ENCODE results near the gene CLNK. TPM values are rescaled to one million over a fixed set of nuclear protein-coding genes. Genes with fewer than 3 reads are reported as not detected.

Gene CLNK
- total RNA-seq, 1 donor from 2014 or later = not detected

DNA sequence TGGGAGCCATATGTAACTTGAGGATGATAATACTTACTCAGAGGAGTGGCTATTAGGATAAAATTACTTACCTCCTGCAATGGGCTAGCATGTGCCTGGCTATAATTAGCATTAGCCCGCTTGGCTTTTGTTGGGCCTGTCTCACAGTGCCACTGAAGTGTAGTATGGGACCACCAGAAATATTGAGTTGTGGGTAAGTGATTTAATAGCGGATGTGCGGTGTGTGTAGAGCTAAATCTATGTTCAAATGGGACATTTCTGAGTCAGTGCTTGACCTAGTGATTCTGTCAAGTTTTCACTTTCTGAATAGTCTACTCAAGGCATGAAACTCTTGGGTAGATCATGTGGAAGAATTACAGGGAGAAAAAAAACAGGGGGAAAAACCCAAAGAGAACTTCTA lies 3.5 kb upstream of the CLNK start:
- H3K9me3 Mint-ChIP-seq = no peaks in the 10 kb centered on the region
- DNase-seq (ENCODE audit: extremely low spot score, unreplicated experiment) = no peak

DNA sequence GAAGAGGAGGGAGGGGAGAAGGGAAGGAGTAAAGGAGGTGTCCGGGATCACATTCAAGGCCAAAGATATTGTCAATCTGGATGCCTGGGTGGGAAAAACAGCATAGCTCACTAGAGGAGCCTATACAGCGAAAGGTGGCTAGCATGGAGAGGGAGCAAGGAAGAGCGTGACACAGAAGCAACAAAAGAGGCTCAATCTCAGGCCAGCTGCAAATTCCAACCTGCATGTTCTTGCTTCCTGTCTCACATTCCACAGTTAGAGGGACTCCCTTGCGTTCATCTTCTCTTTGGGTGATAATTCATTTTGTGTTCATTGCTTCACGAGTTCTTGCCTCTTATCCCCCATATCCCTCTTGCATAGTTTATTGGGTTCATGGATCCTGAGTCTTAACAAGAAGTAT lies 3.0 kb upstream of the CLNK start:
- no peaks in the 10 kb centered on the region for H3K9me3 Mint-ChIP-seq
- H3K36me3 Mint-ChIP-seq = no peaks in the 10 kb centered on the region
- no peak overlapping the region for H3K4me3 Mint-ChIP-seq
- no peak overlapping the region for H3K27ac Mint-ChIP-seq
- DNase-seq (ENCODE audit: extremely low spot score, unreplicated experiment) = no peak
- H3K4me1 Mint-ChIP-seq (ENCODE audit: unreplicated experiment) = peaks cover 9% of the 10 kb centered on the region
- no peaks in the 10 kb centered on the region for H3K27me3 Mint-ChIP-seq
- TF ChIP-seq, protein P1, sequence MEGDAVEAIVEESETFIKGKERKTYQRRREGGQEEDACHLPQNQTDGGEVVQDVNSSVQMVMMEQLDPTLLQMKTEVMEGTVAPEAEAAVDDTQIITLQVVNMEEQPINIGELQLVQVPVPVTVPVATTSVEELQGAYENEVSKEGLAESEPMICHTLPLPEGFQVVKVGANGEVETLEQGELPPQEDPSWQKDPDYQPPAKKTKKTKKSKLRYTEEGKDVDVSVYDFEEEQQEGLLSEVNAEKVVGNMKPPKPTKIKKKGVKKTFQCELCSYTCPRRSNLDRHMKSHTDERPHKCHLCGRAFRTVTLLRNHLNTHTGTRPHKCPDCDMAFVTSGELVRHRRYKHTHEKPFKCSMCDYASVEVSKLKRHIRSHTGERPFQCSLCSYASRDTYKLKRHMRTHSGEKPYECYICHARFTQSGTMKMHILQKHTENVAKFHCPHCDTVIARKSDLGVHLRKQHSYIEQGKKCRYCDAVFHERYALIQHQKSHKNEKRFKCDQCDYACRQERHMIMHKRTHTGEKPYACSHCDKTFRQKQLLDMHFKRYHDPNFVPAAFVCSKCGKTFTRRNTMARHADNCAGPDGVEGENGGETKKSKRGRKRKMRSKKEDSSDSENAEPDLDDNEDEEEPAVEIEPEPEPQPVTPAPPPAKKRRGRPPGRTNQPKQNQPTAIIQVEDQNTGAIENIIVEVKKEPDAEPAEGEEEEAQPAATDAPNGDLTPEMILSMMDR (conservative IDR thresholded peaks at IDR 0.05) = no peak

More for the DNA sequence above, 3.5 kb upstream of the CLNK start:
- Mint-ChIP-seq H3K4me3 (no peak overlapping the region), H3K4me1 (ENCODE audit: unreplicated experiment) (peaks cover 9% of the 10 kb centered on the region), H3K27me3 (no peaks in the 10 kb centered on the region), H3K27ac (no peak overlapping the region), H3K36me3 (no peaks in the 10 kb centered on the region)
- TF ChIP-seq, protein P1 (conservative IDR thresholded peaks at IDR 0.05) = no peak

DNA sequence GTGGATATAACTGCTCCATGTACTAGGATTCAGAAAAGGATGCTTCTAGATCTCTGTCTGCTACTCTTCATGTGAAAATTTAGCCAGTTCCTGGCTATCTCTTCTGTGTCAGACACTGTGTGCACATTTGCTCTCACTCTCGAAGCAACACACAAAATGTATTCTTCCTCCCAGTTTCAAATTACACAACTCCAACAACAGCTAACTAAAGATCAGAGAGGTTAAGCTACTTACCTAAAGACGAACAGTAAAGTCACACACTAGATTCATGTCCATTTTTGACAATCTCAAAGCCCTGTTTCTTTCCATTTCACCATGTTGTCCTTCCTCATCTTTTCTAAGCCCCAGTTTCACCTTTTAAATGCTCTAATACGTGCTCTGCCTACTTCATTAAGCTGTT lies 2.2 kb downstream of the CLNK start:
- TF ChIP-seq, protein P1 (conservative IDR thresholded peaks at IDR 0.05) = no peak
- H3K9me3 Mint-ChIP-seq = no peaks in the 10 kb centered on the region
- no peaks in the 10 kb centered on the region for H3K4me1 Mint-ChIP-seq (ENCODE audit: unreplicated experiment)

DNA sequence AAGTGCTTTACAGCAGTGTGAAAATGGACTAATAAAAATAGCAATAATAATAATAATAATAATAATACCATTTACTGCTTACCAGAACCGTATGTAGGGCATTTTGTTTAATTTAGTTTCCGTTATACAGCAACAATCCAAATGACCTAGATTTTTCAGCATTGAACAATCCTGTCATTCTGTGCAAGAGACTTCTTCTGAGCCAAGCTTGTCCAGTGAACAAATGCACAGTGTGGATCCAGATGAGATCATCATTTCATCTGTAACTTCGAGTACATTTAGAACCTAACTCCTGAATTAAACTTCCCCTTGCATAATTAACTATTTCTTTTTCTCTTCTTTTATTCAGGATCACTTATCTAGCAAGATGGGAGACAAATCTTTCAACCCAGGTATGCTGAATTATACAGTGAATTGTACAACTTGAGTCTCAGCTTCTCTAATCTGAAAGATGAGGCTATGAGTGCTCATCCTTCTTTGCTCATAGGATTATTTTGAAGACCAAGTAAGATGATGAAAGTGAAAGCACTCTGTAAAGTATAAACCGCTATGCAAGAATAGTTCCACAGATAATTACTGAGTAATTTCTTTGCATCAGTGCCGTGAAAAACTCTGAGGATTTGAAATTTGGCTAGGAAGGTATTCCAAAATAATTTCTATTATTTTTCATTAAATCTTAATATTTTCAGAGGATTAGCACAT lies 6.6 kb downstream of the CLNK start:
- Mint-ChIP-seq H3K9me3 (no peaks in the 10 kb centered on the region), H3K36me3 (no peaks in the 10 kb centered on the region), H3K27ac (no peak overlapping the region), H3K4me3 (no peak overlapping the region), H3K27me3 (no peaks in the 10 kb centered on the region), H3K4me1 (ENCODE audit: unreplicated experiment) (no peaks in the 10 kb centered on the region)
- DNase-seq (ENCODE audit: extremely low spot score, unreplicated experiment) = no peak
- TF ChIP-seq, protein P1 (conservative IDR thresholded peaks at IDR 0.05) = no peak

More for the DNA sequence above, 2.2 kb downstream of the CLNK start:
- Mint-ChIP-seq H3K27me3 (no peaks in the 10 kb centered on the region), H3K4me3 (no peak overlapping the region), H3K36me3 (no peaks in the 10 kb centered on the region), H3K27ac (no peak overlapping the region)
- no peak for DNase-seq (ENCODE audit: extremely low spot score, unreplicated experiment)

DNA sequence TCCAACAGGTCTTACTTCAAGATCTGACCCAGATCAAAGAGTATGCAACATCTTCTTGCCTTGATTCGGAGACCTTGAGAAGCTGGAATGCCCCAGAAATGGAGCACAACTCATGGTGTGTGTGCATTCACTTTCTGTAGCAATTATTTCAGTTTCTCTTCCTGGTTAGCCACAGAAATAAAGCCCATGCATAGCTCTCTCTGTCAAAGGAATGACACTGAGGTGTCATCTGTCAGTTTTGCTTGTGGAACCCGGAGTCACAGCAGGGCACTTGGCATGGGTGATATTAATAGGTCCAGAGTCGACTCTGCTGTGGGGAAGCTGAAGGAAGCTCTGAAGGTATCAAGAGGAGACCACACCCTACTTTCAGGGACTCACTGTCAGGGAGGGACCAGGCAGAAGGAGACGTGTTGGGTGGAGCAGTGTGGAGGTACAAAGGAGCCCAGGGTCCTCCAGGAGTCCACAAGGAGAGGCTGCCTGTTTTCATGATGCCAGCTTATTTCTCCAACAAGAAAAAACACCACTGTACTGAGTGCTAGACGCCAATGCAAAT lies 10.7 kb downstream of the CLNK start:
- TF ChIP-seq, protein P1 (conservative IDR thresholded peaks at IDR 0.05) = no peak
- Mint-ChIP-seq H3K4me3 (no peak overlapping the region), H3K4me1 (ENCODE audit: unreplicated experiment) (no peaks in the 10 kb centered on the region), H3K36me3 (no peaks in the 10 kb centered on the region), H3K27ac (no peak overlapping the region), H3K27me3 (no peaks in the 10 kb centered on the region), H3K9me3 (no peaks in the 10 kb centered on the region)
- no peak for DNase-seq (ENCODE audit: extremely low spot score, unreplicated experiment)
